CD4-positive, CD25-positive, alpha-beta regulatory T cell (primary cell): Measurements from ENCODE around the gene PRSS16. TPM values are rescaled to one million over a fixed set of nuclear protein-coding genes. Genes with fewer than 3 reads are reported as not detected.
"Not testable (repeated sequence)": the region's sequence is repeated elsewhere in the genome, so short reads cannot be mapped to it uniquely, and the experiment has no call there.

Source experiments
- ATAC-seq, 2 donors: fragments of 150-1000 bp; cut with Tn5 transposase; one replicate each; pipeline ENCODE4 v1.10.0; 2021; ENCODE audit warnings: low read depth in 2 of 2, moderate number of reproducible peaks in 2 of 2, moderate library complexity in 1 of 2
- DNase-seq, 3 donors: peaks; one replicate each; pipeline versions ENCODE4 v3.0.0 to v3.0.0-alpha.2; 2012 to 2022; ENCODE audit warnings: mixed read lengths in 1 of 3
- H3K27ac ChIP-seq: one replicate; pipeline ENCODE4 v1.7.0; 2013; ENCODE audit warnings: mild to moderate bottlenecking, low read length; ENCODE audit not compliant: insufficient read depth, poor library complexity, severe bottlenecking
- H3K27me3 ChIP-seq: one replicate; pipeline ENCODE4 v1.7.0; 2013; ENCODE audit warnings: low read length; ENCODE audit not compliant: control insufficient read depth, insufficient read depth
- H3K36me3 ChIP-seq: one replicate; pipeline ENCODE4 v1.7.0; 2013; ENCODE audit warnings: mild to moderate bottlenecking, low read length, moderate library complexity; ENCODE audit not compliant: control insufficient read depth, insufficient read depth
- H3K4me1 ChIP-seq: 2 replicates; pipeline ENCODE4 v1.7.0; 2013; ENCODE audit warnings: mild to moderate bottlenecking, low read length; ENCODE audit not compliant: insufficient read depth, control insufficient read depth, poor library complexity, severe bottlenecking
- H3K4me3 ChIP-seq: one replicate; pipeline ENCODE4 v1.7.0; 2013; ENCODE audit warnings: low read depth, mild to moderate bottlenecking, low read length, moderate library complexity
- H3K9me3 ChIP-seq, 2 experiments: 1 replicate in 1 of 2; 2 replicates in 1 of 2; pipeline ENCODE4 v1.7.0; 2013; ENCODE audit warnings: low read length in 2 of 2, mild to moderate bottlenecking in 1 of 2, moderate library complexity in 1 of 2; ENCODE audit not compliant: control insufficient read depth in 2 of 2
- H3K27ac Mint-ChIP-seq, 3 donors: one replicate each; pipeline ENCODE4 v1.8.0; 2020 to 2022; ENCODE audit warnings: mild to moderate bottlenecking in 3 of 3, mixed read lengths in 3 of 3, moderate library complexity in 2 of 3
- H3K27me3 Mint-ChIP-seq: one replicate; pipeline ENCODE4 v1.8.0; 2022; ENCODE audit warnings: mild to moderate bottlenecking, mixed read lengths
- H3K36me3 Mint-ChIP-seq: one replicate; pipeline ENCODE4 v1.8.0; 2020; ENCODE audit warnings: mixed read lengths
- H3K4me1 Mint-ChIP-seq, 4 donors: one replicate each; pipeline ENCODE4 v1.8.0; 2020 to 2022; ENCODE audit warnings: mixed read lengths in 4 of 4, mild to moderate bottlenecking in 1 of 4
- H3K4me3 Mint-ChIP-seq, 4 donors: one replicate each; pipeline ENCODE4 v1.8.0; 2020 to 2022; ENCODE audit warnings: mild to moderate bottlenecking in 4 of 4, mixed read lengths in 4 of 4, moderate library complexity in 3 of 4
- H3K9me3 Mint-ChIP-seq, 7 donors: one replicate each; pipeline ENCODE4 v1.8.0; 2020 to 2022; ENCODE audit warnings: mixed read lengths in 7 of 7, mild to moderate bottlenecking in 3 of 7, moderate library complexity in 2 of 7
- polyA plus RNA-seq, 4 donors: library from polyadenylated mRNA; unstranded; fragments of 300-500 nt; fragmentation: Illumina TruSeq; gene quantifications; one replicate each; pipeline ENCODE4 v1.2.3, GENCODE V29; 2021
- total RNA-seq: library from RNA; stranded (reverse); gene quantifications from one replicate; pipeline ENCODE4 v1.2.3, GENCODE V29; 2022

The PRSS16 gene
- total and polyA plus RNA-seq, 5 donors from 2014 or later = 0.19 to 1.7 (median 0.49) TPM

DNA sequence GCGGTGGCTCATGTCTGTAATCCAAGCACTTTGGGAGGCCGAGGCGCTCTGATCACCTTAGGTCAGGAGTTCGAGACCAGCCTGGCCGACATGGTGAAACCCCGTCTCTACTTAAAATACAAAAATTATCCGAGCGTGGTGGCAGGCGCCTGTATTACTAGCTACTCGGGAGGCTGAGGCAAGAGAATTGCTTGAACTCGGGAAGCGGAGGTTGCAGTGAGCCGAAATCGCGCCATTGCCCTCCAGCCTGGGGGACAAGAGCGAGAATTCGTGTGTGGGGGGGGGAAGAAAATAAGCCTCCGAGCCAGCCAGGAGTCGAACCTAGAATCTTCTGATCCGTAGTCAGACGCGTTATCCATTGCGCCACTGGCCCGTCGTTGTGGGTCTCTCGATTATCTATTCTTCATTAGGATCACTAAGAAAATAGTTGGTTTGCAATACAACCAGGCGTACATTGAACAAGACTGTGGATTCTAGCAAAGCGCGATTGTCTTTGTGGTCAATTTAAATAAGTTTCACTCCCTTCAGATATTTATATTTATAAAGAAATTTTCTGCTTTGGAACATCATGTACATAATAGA is 33.9 kb upstream of the PRSS16 start:
- peaks cover 5% of the 10 kb centered on the region for H3K27me3 ChIP-seq
- DNase-seq (no peak), ATAC-seq (no peak)
- H3K36me3 Mint-ChIP-seq = no peaks in the 10 kb centered on the region
- no peak overlapping the region for H3K27ac Mint-ChIP-seq
- no peak overlapping the region for H3K4me3 ChIP-seq
- H3K4me3 Mint-ChIP-seq = no peak overlapping the region
- H3K4me1 Mint-ChIP-seq = peaks cover 0 to 5% (median 0%) of the 10 kb centered on the region in 4 donors
- H3K36me3 ChIP-seq = no peaks in the 10 kb centered on the region
- peaks cover 0 to 7% of the 10 kb centered on the region in 2 experiments for H3K9me3 ChIP-seq
- H3K27me3 Mint-ChIP-seq = peaks cover 52% of the 10 kb centered on the region
- no peak overlapping the region for H3K27ac ChIP-seq
- H3K4me1 ChIP-seq = no peaks in the 10 kb centered on the region
- H3K9me3 Mint-ChIP-seq = peaks cover 0 to 8% (median 4%) of the 10 kb centered on the region in 7 donors

DNA sequence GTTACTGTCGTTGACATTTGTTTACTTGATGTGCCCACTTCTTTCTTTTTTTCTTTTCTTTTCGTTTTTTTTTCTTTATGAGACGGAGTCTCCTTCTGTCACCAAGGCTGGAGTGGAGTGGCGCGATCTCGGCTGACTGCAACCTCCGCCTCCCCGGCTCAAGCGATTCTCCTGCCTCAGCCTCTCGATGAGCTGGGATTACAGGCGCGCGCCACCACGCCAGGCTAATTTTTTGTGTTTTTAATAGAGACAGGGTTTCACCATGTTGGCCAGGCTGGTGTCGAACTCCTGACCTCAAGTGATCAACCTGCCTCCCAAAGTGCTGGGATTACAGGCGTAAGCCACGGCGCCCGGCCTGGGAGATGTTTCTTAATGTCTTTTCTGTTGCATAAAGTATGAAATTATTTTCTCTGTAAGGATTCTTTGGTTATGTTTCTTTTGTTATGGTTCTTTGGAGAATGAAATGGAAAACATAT is 33.3 kb upstream of the PRSS16 start:
- Mint-ChIP-seq H3K27ac (no peak overlapping the region), H3K36me3 (no peaks in the 10 kb centered on the region), H3K9me3 (peaks cover 0 to 8% (median 4%) of the 10 kb centered on the region in 7 donors), H3K27me3 (peaks cover 55% of the 10 kb centered on the region), H3K4me1 (peaks cover 0 to 5% (median 0%) of the 10 kb centered on the region in 4 donors), H3K4me3 (no peak overlapping the region)
- DNase-seq (no peak), ATAC-seq (no peak)
- H3K27me3 ChIP-seq = peaks cover 5% of the 10 kb centered on the region
- no peaks in the 10 kb centered on the region for H3K4me1 ChIP-seq
- no peaks in the 10 kb centered on the region for H3K36me3 ChIP-seq
- H3K9me3 ChIP-seq = peaks cover 0 to 7% of the 10 kb centered on the region in 2 experiments
- H3K4me3 ChIP-seq = no peak overlapping the region
- no peak overlapping the region for H3K27ac ChIP-seq

DNA sequence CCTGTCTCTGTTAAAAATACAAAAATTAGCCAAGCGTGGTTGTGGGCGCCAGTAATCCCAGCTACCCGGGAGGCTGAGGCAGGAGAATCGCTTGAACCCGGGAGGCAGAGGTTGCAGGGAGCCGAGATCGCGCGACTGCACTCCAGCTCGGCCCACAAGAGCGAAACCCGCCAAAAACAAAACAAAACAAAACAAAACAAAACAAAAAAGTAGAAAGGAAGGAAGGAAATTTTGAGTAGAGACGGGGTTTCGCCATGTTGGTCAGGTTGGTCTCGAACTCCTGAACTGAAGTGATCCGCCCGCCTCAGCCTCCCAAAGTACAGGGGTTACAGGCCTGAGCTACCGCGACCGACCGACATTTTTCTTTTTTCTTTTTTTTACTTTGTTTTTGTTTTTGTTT is 30.6 kb upstream of the PRSS16 start:
- Mint-ChIP-seq H3K27me3 (peaks cover 57% of the 10 kb centered on the region), H3K36me3 (no peaks in the 10 kb centered on the region), H3K9me3 (peaks cover 0 to 8% (median 1%) of the 10 kb centered on the region in 7 donors), H3K4me3 (no peak overlapping the region), H3K27ac (no peak overlapping the region), H3K4me1 (peaks cover 0 to 5% (median 0%) of the 10 kb centered on the region in 4 donors)
- H3K36me3 ChIP-seq = no peaks in the 10 kb centered on the region
- H3K27ac ChIP-seq = no peak overlapping the region
- H3K4me1 ChIP-seq = no peaks in the 10 kb centered on the region
- no peak overlapping the region for H3K4me3 ChIP-seq
- peaks cover 0 to 7% of the 10 kb centered on the region in 2 experiments for H3K9me3 ChIP-seq
- DNase-seq (no peak), ATAC-seq (no peak)
- peaks cover 1% of the 10 kb centered on the region for H3K27me3 ChIP-seq

DNA sequence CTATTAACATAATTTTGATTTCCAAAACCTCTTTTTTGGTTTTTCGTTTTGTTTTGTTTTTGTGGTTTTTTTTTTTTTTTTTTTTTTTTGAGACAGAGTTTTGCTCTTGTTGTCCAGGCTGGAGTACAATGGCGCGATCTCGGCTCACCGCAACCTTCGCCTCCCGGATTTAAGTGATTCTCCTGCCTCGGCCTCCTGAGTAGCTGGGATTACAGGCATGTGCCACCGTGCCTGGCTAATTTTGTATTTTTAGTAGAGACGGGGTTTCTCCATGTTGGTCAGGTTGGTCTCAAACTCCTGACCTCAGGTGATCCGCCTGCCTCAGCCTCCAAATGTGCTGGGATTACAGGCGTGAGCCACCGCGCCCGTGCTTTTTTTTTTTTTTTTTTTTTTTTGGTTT is 24.5 kb upstream of the PRSS16 start:
- ATAC-seq, H3K4me3 Mint-ChIP-seq, H3K4me1 ChIP-seq, H3K36me3 Mint-ChIP-seq, H3K4me1 Mint-ChIP-seq, H3K36me3 ChIP-seq, H3K27me3 ChIP-seq, DNase-seq, H3K9me3 Mint-ChIP-seq, H3K9me3 ChIP-seq, H3K4me3 ChIP-seq, H3K27ac ChIP-seq, H3K27ac Mint-ChIP-seq: not testable (repeated sequence)
- peaks cover 55% of the 10 kb centered on the region for H3K27me3 Mint-ChIP-seq

DNA sequence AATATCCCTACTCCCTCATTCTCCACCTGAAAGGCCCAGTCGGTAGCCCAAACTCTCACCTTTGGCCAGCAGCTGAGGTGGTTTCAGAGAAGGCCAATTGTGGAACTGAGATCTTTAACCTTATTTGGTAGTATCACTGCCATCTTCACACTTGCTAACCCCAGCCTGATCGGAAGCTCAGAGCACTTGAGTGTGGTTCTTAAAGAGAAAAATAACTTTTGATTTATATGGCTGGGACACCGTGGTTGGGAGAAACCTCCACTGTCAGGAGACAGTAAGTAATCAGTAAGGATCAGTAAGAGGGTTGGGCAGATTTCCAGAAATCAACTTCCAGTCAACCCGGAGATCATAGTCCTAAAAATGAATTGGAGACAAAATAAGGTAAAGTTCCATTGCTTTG is 22.8 kb upstream of the PRSS16 start:
- Mint-ChIP-seq H3K36me3 (no peaks in the 10 kb centered on the region), H3K4me1 (peaks cover 0 to 4% (median 0%) of the 10 kb centered on the region in 4 donors), H3K9me3 (peaks cover 0 to 5% (median 0%) of the 10 kb centered on the region in 7 donors), H3K27me3 (peaks cover 62% of the 10 kb centered on the region), H3K4me3 (no peak overlapping the region), H3K27ac (no peak overlapping the region)
- Histone ChIP-seq H3K36me3 (no peaks in the 10 kb centered on the region), H3K27me3 (peaks cover 7% of the 10 kb centered on the region), H3K4me3 (no peak overlapping the region), H3K27ac (no peak overlapping the region), H3K9me3 (no peaks in the 10 kb centered on the region), H3K4me1 (no peaks in the 10 kb centered on the region)
- ATAC-seq (no peak), DNase-seq (no peak)

DNA sequence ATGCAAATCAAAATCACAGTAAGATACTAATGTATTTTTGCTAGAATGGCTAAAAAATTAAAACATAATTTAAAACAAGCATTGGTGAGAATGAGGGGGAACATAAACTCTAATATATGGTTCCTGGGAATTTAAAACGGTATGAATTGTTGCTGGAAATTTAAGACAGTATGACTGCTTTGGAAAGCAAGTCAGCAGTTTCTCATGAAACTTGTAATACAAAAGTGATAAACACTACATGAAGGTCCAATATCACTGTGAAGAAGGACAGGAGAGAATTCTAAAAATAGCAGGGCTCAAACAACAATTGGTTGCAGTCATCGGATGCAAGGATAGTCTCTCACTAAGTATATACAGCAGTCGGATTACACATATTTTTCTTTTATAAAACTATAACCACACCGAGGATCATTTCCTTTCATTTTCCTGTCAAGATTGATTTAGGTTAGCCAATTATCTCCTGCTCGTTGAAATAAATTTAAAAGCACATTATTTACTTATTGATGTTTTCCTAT is 18.5 kb upstream of the PRSS16 start:
- no peaks in the 10 kb centered on the region for H3K4me1 ChIP-seq
- H3K36me3 Mint-ChIP-seq = no peaks in the 10 kb centered on the region
- H3K9me3 ChIP-seq = peaks cover 0 to 2% of the 10 kb centered on the region in 2 experiments
- peaks cover 30% of the 10 kb centered on the region for H3K27me3 ChIP-seq
- DNase-seq = no peak
- H3K27ac Mint-ChIP-seq = no peak overlapping the region
- no peak overlapping the region for H3K27ac ChIP-seq
- no peak overlapping the region for H3K4me3 ChIP-seq
- H3K36me3 ChIP-seq = no peaks in the 10 kb centered on the region
- H3K9me3 Mint-ChIP-seq = peaks cover 0 to 5% (median 2%) of the 10 kb centered on the region in 7 donors
- H3K27me3 Mint-ChIP-seq = peaks cover 66% of the 10 kb centered on the region
- no peak overlapping the region for H3K4me3 Mint-ChIP-seq
- no peak for ATAC-seq
- H3K4me1 Mint-ChIP-seq = peaks cover 0 to 4% (median 0%) of the 10 kb centered on the region in 4 donors

DNA sequence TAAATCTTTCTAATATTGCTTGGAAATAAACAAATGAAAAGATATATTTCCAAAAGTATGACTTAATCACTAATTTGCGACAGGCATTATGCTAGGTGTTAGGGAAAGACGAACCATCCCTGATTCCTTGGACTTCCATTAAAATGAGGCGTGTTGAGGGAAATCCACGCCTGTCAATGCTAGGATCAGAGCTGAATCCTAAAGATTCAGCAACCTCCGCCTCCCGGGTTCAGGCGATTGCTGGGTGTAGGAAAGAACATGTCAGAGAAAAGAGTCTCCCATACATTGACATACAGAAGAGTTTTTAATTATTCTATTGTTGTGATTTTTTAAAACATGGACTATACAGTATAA is 16.8 kb upstream of the PRSS16 start:
- Histone ChIP-seq H3K4me1 (no peaks in the 10 kb centered on the region), H3K27me3 (peaks cover 43% of the 10 kb centered on the region), H3K9me3 (peaks cover 0 to 2% of the 10 kb centered on the region in 2 experiments), H3K36me3 (no peaks in the 10 kb centered on the region), H3K4me3 (no peak overlapping the region), H3K27ac (no peak overlapping the region)
- Mint-ChIP-seq H3K4me3 (no peak overlapping the region), H3K27me3 (peaks cover 79% of the 10 kb centered on the region), H3K9me3 (peaks cover 0 to 7% (median 4%) of the 10 kb centered on the region in 7 donors), H3K36me3 (no peaks in the 10 kb centered on the region), H3K27ac (no peak overlapping the region), H3K4me1 (peaks cover 0 to 7% (median 3%) of the 10 kb centered on the region in 4 donors)
- no peak for DNase-seq
- no peak for ATAC-seq

DNA sequence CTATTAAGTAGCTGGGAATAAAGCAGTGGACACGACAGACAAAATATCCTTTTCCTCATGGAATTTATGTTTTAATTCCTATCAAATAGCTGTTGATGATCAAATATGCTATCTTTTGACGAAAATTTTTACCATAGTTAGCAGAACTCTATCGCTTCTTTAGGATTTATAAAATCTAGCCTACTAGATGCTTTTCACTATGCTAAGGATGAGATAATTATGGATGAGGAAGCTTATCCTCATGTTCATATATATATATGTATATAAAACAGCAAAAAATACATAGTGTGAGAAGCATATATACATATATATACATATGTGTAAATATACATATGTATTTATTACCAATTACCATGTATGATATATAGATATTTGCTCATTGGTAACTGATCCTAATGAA is 12.9 kb upstream of the PRSS16 start:
- H3K4me1 ChIP-seq = no peaks in the 10 kb centered on the region
- Mint-ChIP-seq H3K27ac (no peak overlapping the region), H3K4me3 (no peak overlapping the region)

More for the DNA sequence above, 12.9 kb upstream of the PRSS16 start:
- H3K9me3 ChIP-seq = peaks cover 14% of the 10 kb centered on the region in 2 experiments
- Mint-ChIP-seq H3K9me3 (peaks cover 4 to 16% (median 9%) of the 10 kb centered on the region in 7 donors), H3K27me3 (peaks cover 91% of the 10 kb centered on the region), H3K4me1 (peaks cover 8 to 16% (median 10%) of the 10 kb centered on the region in 4 donors), H3K36me3 (no peaks in the 10 kb centered on the region)
- peaks cover 69% of the 10 kb centered on the region for H3K27me3 ChIP-seq
- H3K4me3 ChIP-seq = no peak overlapping the region
- no peak for DNase-seq
- H3K36me3 ChIP-seq = no peaks in the 10 kb centered on the region
- no peak overlapping the region for H3K27ac ChIP-seq
- ATAC-seq = no peak
